NCI-H2171 treated with DMSO at 0.1 percent for 48 hours (cell line): ENCODE data around the gene PPP1R12B.
"Not testable (repeated sequence)": the region's sequence is repeated elsewhere in the genome, so short reads cannot be mapped to it uniquely, and the experiment has no call there.

Experiments
- DNase-seq: peaks from one replicate; lab custom pipeline; 2025; lab: John Stamatoyannopoulos, UW

PPP1R12B gene

GRCh38 chr1:202584707-202585589 is 236.4 kb downstream of the PPP1R12B start:
- no peak for DNase-seq

- no peak for DNase-seq
Measured at GRCh38 chr1:202585590-202585933, 237.1 kb downstream of the PPP1R12B start.

- peak; percentile 58 for DNase-seq
Measured at GRCh38 chr1:202586018-202586821, 237.7 kb downstream of the PPP1R12B start.

GRCh38 chr1:202586871-202587270 is 238.4 kb downstream of the PPP1R12B start:
- DNase-seq, result no peak

- no peak for DNase-seq
Measured at GRCh38 chr1:202587859-202588485, 239.5 kb downstream of the PPP1R12B start.

GRCh38 chr1:202588503-202589189 is 240.1 kb downstream of the PPP1R12B start:
- DNase-seq, result no peak

- DNase-seq, result no peak
Measured at GRCh38 chr1:202589190-202589930, 240.9 kb downstream of the PPP1R12B start.

- DNase-seq, result no peak
Measured at GRCh38 chr1:202590126-202590525, 241.6 kb downstream of the PPP1R12B start.

GRCh38 chr1:202590975-202591411 is 242.5 kb downstream of the PPP1R12B start:
- no peak for DNase-seq

- no peak for DNase-seq
Measured at GRCh38 chr1:202591515-202591914, 243.0 kb downstream of the PPP1R12B start.

- no peak for DNase-seq
Measured at GRCh38 chr1:202592146-202592545, 243.6 kb downstream of the PPP1R12B start.

GRCh38 chr1:202593845-202594244 is 245.3 kb downstream of the PPP1R12B start:
- peak; percentile 47 for DNase-seq

- no peak for DNase-seq
Measured at GRCh38 chr1:202596638-202597037, 248.1 kb downstream of the PPP1R12B start.

- no peak for DNase-seq
Measured at GRCh38 chr1:202597090-202597761, 248.7 kb downstream of the PPP1R12B start.

GRCh38 chr1:202599669-202600431 is 251.4 kb downstream of the PPP1R12B start:
- DNase-seq, result peak; percentile 62

- no peak for DNase-seq
Measured at GRCh38 chr1:202600432-202601041, 252.0 kb downstream of the PPP1R12B start.

- no peak for DNase-seq
Measured at GRCh38 chr1:202603435-202603834, 254.9 kb downstream of the PPP1R12B start.

GRCh38 chr1:202605515-202605914 is 257.0 kb downstream of the PPP1R12B start:
- no peak for DNase-seq

GRCh38 chr1:202612036-202612435 is 263.5 kb downstream of the PPP1R12B start:
- not testable (repeated sequence) for DNase-seq
